ENCODE data around the gene PCYT2. TPM values are rescaled to one million over a fixed set of nuclear protein-coding genes. Genes with fewer than 3 reads are reported as not detected.

The PCYT2 gene
- total RNA-seq, 4 donors from 2014 or later: 23.7 to 34.2 (median 30.4) TPM

DNA sequence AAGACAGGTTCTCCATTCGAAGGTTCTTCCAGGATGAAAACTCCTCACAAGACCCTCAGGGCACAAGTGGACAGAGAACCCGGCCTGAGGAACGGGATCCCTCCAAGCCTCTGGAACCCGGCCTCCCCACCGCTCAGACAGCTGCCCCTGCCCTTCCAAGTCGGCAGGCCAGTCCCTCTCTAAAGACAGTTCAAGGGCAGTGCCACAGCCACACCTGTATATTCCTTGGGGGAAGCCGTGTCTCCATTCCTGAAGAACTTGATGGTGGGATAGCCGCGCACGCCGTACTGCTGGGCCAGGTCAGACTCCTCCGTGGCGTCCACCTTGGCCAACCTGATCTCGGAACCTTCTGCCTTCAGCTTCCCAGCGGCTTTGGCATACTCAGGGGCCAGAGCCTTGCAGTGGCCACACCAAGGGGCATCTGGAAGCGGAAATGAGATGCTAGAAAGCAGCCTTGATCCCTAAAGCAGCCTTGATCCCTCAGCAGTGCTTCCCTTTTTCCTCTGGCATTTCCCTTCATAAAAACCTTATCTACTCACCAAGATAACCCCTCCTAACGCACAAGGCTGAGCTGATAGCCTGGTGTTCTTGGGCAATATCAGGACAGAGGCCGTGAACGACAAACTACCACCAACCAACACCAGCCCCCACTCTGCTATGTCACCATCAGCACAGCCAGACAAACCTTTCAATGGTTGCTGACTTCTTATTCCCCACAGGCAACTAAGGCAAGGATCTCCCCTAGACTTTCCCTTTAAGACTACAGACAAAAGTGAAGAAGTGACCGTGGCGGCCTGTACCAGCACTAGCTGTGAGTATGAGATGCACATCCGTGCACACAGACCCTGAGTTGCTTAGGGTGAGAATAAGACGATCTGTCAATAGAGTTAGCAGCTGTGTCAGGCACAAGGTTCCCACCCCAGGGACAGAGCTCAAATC, 52.0 kb downstream of the PCYT2 start:
- WGBS: 53% methylated on average over 21 of the region's 23 CpGs
- peak overlapping the region; percentile 95 for H3K27ac ChIP-seq
- peaks cover 83% of the 10 kb centered on the region for H3K4me1 ChIP-seq
- H3K4me3 ChIP-seq: peak overlapping the region; percentile 92
- no peaks in the 10 kb centered on the region for H3K27me3 ChIP-seq
- DNase-seq (ENCODE audit: low spot score in 2 of 2): no peak
- H3K9me3 ChIP-seq: no peaks in the 10 kb centered on the region
- peaks cover 26% of the 10 kb centered on the region for H3K36me3 ChIP-seq
- no peak for TF ChIP-seq POLR2AphosphoS5 (IDR thresholded peaks at IDR 0.05)
- no peak for TF ChIP-seq EP300 (IDR thresholded peaks at IDR 0.05)
- TF ChIP-seq POLR2A (IDR thresholded peaks at IDR 0.05): no peak
- TF ChIP-seq, protein P1, sequence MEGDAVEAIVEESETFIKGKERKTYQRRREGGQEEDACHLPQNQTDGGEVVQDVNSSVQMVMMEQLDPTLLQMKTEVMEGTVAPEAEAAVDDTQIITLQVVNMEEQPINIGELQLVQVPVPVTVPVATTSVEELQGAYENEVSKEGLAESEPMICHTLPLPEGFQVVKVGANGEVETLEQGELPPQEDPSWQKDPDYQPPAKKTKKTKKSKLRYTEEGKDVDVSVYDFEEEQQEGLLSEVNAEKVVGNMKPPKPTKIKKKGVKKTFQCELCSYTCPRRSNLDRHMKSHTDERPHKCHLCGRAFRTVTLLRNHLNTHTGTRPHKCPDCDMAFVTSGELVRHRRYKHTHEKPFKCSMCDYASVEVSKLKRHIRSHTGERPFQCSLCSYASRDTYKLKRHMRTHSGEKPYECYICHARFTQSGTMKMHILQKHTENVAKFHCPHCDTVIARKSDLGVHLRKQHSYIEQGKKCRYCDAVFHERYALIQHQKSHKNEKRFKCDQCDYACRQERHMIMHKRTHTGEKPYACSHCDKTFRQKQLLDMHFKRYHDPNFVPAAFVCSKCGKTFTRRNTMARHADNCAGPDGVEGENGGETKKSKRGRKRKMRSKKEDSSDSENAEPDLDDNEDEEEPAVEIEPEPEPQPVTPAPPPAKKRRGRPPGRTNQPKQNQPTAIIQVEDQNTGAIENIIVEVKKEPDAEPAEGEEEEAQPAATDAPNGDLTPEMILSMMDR (IDR thresholded peaks at IDR 0.05): no peak

DNA sequence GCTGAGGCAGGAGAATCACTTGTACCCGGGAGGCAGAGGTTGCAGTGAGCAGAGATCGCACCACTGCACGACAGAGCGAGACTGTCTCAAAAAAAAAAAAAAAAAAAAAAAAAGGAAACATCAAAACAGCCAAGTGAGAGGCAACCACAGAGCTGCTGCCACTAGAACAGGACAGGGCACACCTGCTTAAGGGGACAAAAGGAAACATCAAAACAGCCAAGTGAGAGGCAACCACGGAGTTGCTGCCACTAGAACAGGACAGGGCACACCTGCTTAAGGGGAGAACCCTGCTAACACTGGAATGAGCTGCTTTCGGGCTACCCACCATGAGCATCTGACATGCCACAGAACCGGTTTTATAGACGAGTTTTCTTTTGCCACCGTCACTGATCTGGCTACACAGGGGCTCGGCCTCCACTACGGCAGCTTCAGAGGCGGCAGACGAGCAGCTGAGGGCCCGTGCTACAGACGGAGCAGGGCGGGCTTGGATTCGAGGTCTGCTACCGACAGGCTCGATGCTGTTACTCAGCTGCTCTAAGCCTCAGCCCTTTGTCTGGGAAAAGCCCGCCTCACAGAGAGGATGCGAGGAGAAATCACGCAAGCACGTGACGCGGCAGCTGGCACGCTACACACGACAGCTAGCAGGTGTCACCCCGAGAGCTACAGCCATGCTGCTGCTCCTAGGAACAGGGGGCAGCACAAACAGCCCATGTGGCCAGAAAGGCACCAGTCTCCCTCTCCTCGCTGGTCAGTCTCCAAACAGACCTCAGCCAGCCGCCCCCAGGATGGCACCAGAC, 52.8 kb downstream of the PCYT2 start:
- no peak for DNase-seq (ENCODE audit: low spot score in 2 of 2)
- Histone ChIP-seq H3K4me3 (peak overlapping the region; percentile 92), H3K4me1 (peaks cover 77% of the 10 kb centered on the region), H3K9me3 (no peaks in the 10 kb centered on the region), H3K27ac (peak overlapping the region; percentile 95), H3K36me3 (peaks cover 35% of the 10 kb centered on the region), H3K27me3 (no peaks in the 10 kb centered on the region)
- WGBS: 81% methylated on average over 21 of the region's 30 CpGs
- TF ChIP-seq, protein P1 (IDR thresholded peaks at IDR 0.05): no peak
- TF ChIP-seq POLR2AphosphoS5 (IDR thresholded peaks at IDR 0.05): no peak
- no peak for TF ChIP-seq EP300 (IDR thresholded peaks at IDR 0.05)
- no peak for TF ChIP-seq POLR2A (IDR thresholded peaks at IDR 0.05)

DNA sequence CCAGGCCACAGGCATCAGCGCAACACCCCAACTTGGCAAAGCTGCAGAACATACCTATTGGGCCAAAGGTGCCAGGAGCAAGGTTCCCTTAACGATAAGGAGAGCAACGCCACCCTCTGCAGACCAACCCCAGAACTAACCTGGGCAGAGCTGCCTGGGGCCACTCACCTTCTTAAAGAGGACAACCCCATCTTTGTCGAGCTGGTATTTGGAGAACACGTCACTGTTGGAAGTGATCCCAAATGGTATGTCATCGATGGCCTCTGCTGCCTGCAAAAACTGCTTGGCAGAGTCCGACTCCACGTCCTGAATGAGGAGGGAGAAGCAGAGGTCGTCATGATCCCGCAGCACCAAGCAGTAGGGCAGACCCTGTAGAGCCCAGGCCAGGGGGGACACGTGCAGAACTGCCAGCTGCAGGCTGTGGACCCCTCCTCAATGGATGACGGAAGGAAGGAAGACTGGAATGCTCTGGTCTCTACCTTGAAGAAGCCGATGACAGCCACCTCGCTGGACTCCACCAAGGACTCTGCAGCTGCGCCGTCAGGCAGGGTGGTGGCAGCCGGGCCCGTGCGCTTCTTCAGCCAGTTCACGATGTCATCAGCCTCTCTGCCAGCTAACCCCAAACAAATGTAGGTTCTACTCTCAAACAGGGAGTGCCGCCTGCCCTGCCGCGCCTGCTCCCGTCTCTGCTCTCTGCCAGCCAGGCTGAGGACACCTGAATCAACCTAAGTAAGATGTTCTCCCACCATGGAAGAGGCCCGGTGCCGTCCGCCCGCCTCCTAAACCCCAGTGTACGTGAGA, 56.0 kb downstream of the PCYT2 start:
- Histone ChIP-seq H3K9me3 (no peaks in the 10 kb centered on the region), H3K27me3 (no peaks in the 10 kb centered on the region), H3K27ac (peak overlapping the region; percentile 79), H3K4me1 (peaks cover 59% of the 10 kb centered on the region), H3K4me3 (no peak overlapping the region), H3K36me3 (peaks cover 67% of the 10 kb centered on the region)
- TF ChIP-seq POLR2AphosphoS5 (IDR thresholded peaks at IDR 0.05): no peak
- TF ChIP-seq, protein P1 (IDR thresholded peaks at IDR 0.05): peak in 1 of 2 donors; percentile 13
- WGBS: 36% methylated on average over 18 of the region's 29 CpGs
- DNase-seq (ENCODE audit: low spot score in 2 of 2): no peak

GRCh38 chr17:81852237-81852636, 59.0 kb downstream of the PCYT2 start:
- no peak overlapping the region for H3K27ac ChIP-seq
- no peaks in the 10 kb centered on the region for H3K9me3 ChIP-seq
- WGBS: 100% methylated on average over 3 of the region's 12 CpGs
- peaks cover 85% of the 10 kb centered on the region for H3K36me3 ChIP-seq
- H3K4me1 ChIP-seq: peaks cover 33% of the 10 kb centered on the region
- no peak for DNase-seq (ENCODE audit: low spot score in 2 of 2)
- no peak overlapping the region for H3K4me3 ChIP-seq
- no peaks in the 10 kb centered on the region for H3K27me3 ChIP-seq
- TF ChIP-seq POLR2AphosphoS5 (IDR thresholded peaks at IDR 0.05) (no peak), POLR2A (IDR thresholded peaks at IDR 0.05) (no peak), EP300 (IDR thresholded peaks at IDR 0.05) (no peak)
- TF ChIP-seq, protein P1 (IDR thresholded peaks at IDR 0.05): no peak
